MM.1S (cell line): ENCODE data around the gene SLC9B1.
A peak's percentile ranks its signal among the peaks of the same experiment; 100 is the strongest.

ENCODE experiments used
- DNase-seq: peaks from one replicate; pipeline ENCODE4 v3.0.0-alpha.2; 2015
- H2AFZ ChIP-seq: fragments of 300-600 bp; sonication (generic); 2 replicates; pipeline ENCODE4 v1.6.0; 2016; ENCODE audit warnings: antibody characterized with exemption, low read length
- H3F3A ChIP-seq: fragments of 300-600 bp; sonication (generic); 2 replicates; pipeline ENCODE4 v1.6.1; 2016; ENCODE audit warnings: mild to moderate bottlenecking, antibody characterized with exemption, low read length, moderate library complexity, mixed read lengths; ENCODE audit not compliant: insufficient read depth
- H3K27ac ChIP-seq: fragments of 300-600 bp; sonication (generic); 2 replicates; pipeline ENCODE4 v1.5.1; 2016; ENCODE audit warnings: mild to moderate bottlenecking, low read length
- H3K27me3 ChIP-seq: fragments of 300-600 bp; sonication (generic); replicated peaks from 2 replicates; pipeline ENCODE4 v1.6.0; 2016; ENCODE audit warnings: low read length; ENCODE audit not compliant: insufficient read depth
- H3K36me3 ChIP-seq: fragments of 300-600 bp; sonication (generic); replicated peaks from 2 replicates; pipeline ENCODE4 v1.6.1; 2016; ENCODE audit warnings: mild to moderate bottlenecking, low read length, mixed read lengths; ENCODE audit not compliant: insufficient read depth
- H3K4me1 ChIP-seq: fragments of 300-600 bp; sonication (generic); 2 replicates; pipeline ENCODE4 v1.6.1; 2016; ENCODE audit warnings: low read length, mixed read lengths
- H3K4me2 ChIP-seq: fragments of 300-600 bp; sonication (generic); 2 replicates; pipeline ENCODE4 v1.6.0; 2016; ENCODE audit warnings: low read depth, low read length
- H3K4me3 ChIP-seq: fragments of 300-600 bp; sonication (generic); 2 replicates; pipeline ENCODE4 v1.5.1; 2016; ENCODE audit warnings: low read length, mixed read lengths
- H3K79me2 ChIP-seq: fragments of 300-600 bp; sonication (generic); 2 replicates; pipeline ENCODE4 v1.6.1; 2016; ENCODE audit warnings: mixed run types, low read length, mixed read lengths
- H3K9ac ChIP-seq: fragments of 300-600 bp; sonication (generic); 2 replicates; pipeline ENCODE4 v1.6.1; 2016; ENCODE audit warnings: low read length, mixed read lengths
- H3K9me2 ChIP-seq: fragments of 300-600 bp; sonication (generic); replicated peaks from 2 replicates; pipeline ENCODE4 v1.6.1; 2016; ENCODE audit warnings: mild to moderate bottlenecking, low read length, mixed read lengths; ENCODE audit not compliant: insufficient read depth
- H3K9me3 ChIP-seq: fragments of 300-600 bp; sonication (generic); replicated peaks from 2 replicates; pipeline ENCODE4 v1.6.1; 2016; ENCODE audit warnings: mild to moderate bottlenecking, low read length, mixed read lengths; ENCODE audit not compliant: insufficient read depth
- H4K20me1 ChIP-seq: fragments of 300-600 bp; sonication (generic); 2 replicates; pipeline ENCODE4 v1.6.1; 2016; ENCODE audit warnings: mild to moderate bottlenecking, low read length, moderate library complexity, mixed read lengths; ENCODE audit not compliant: insufficient read depth
- EZH2 ChIP-seq: fragments of 300-600 bp; sonication (generic); optimal IDR thresholded peaks from 2 replicates; pipeline ENCODE3; 2017; ENCODE audit warnings: low read depth, mild to moderate bottlenecking, antibody characterized with exemption, low read length, mixed read lengths
- EZH2phosphoT487 ChIP-seq: fragments of 300-600 bp; sonication (generic); IDR thresholded peaks from 2 replicates; pipeline ENCODE4 v1.6.1; 2018; ENCODE audit warnings: antibody characterized with exemption, low read length
- TF ChIP-seq, protein P1 (sequence below): fragments of 300-600 bp; sonication (generic); IDR thresholded peaks from 2 replicates; pipeline ENCODE4 v1.5.1; 2016; ENCODE audit warnings: antibody characterized with exemption, low read length, mixed read lengths

Gene SLC9B1

DNA sequence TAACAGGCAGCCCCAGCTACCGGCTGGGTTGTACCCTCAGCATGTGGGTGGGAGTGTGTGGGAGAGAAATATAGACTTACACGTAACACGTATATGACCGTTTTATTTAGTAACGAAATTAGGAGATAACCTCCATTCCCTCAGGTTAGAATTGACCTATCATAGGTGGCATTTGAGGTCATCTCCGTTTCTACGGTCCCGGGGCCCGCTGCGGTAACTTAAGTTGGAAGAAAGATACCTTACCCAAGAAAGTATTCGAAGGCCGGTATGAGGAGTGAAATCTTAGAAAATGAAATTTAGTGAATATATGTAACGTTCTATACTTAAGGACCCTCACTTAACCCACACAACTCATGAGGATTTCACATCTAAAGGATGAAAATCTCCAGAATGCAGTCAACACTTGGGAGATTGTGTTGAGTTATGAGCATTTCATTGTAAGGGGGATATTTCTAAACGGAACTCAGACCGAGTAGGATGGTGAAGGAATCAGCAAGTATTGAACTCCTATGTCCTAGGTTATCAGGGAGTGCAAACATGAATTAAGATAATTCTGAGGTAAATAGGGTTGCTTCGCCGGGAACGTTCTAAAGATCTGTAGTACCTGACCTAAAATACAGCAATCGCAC lies 149.8 kb downstream of the SLC9B1 start:
- no peaks in the 10 kb centered on the region for H3K27me3 ChIP-seq
- peaks cover 25% of the 10 kb centered on the region for H3F3A ChIP-seq
- H3K4me2 ChIP-seq, result peak overlapping the region; percentile 89
- peaks cover 20% of the 10 kb centered on the region; the same call in 1 of the 2 replicates for H3K4me1 ChIP-seq
- peak overlapping the region; percentile 88 for H3K9ac ChIP-seq
- peaks cover 81% of the 10 kb centered on the region for H3K79me2 ChIP-seq
- H3K9me2 ChIP-seq, result no peaks in the 10 kb centered on the region
- H3K27ac ChIP-seq, result peak overlapping the region; percentile 97
- H3K4me3 ChIP-seq, result peak overlapping the region; percentile 80
- H3K36me3 ChIP-seq, result no peaks in the 10 kb centered on the region
- H2AFZ ChIP-seq, result peak overlapping the region; percentile 59
- no peaks in the 10 kb centered on the region for H4K20me1 ChIP-seq
- no peak for DNase-seq
- TF ChIP-seq, protein P1, sequence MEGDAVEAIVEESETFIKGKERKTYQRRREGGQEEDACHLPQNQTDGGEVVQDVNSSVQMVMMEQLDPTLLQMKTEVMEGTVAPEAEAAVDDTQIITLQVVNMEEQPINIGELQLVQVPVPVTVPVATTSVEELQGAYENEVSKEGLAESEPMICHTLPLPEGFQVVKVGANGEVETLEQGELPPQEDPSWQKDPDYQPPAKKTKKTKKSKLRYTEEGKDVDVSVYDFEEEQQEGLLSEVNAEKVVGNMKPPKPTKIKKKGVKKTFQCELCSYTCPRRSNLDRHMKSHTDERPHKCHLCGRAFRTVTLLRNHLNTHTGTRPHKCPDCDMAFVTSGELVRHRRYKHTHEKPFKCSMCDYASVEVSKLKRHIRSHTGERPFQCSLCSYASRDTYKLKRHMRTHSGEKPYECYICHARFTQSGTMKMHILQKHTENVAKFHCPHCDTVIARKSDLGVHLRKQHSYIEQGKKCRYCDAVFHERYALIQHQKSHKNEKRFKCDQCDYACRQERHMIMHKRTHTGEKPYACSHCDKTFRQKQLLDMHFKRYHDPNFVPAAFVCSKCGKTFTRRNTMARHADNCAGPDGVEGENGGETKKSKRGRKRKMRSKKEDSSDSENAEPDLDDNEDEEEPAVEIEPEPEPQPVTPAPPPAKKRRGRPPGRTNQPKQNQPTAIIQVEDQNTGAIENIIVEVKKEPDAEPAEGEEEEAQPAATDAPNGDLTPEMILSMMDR, result no peak
- no peaks in the 10 kb centered on the region for H3K9me3 ChIP-seq

DNA sequence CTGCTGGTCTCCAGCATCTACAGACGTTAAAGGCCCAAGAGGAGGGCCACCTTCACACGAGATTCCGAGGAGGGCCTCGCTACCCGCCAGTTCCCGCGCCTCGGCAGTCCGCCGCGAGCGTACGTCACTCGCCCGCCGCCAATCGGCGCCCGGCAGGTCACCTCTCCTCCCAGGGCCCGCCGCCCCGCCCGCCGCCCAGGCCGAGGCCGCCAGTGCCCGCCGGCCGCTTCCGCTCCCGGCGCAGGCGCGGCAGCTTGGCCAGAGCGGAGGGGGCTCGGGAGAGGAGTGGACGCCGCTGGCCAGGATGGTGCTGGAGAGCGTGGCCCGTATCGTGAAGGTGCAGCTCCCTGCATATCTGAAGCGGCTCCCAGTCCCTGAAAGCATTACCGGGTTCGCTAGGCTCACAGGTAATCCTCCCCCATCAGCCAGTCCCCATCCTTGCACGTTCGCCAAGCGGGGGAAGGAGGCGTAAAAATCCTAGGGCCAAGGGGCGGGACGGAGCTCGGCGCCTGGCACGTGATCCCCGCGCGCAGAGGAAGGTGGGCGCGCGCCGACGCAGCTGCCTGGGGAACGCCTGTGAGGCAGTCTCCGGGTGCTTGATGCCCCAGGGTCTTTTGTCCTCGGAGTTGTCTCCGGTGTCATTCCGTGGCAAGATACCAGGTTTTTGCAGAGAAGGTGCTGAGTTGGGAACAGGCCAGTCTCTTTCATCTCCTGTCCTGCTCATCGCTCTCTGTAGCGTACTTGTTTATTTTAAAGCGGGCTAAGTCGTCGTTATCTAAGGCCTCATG lies 150.5 kb downstream of the SLC9B1 start, which contains the start of gene CISD2:
CISD2 (plus strand) TSS at position 212 of the 788 bp plus-strand sequence; CDS start at position 305, 93 bp downstream.
- H3K9me3 ChIP-seq, result no peaks in the 10 kb centered on the region
- no peaks in the 10 kb centered on the region for H4K20me1 ChIP-seq
- H3F3A ChIP-seq, result peaks cover 25% of the 10 kb centered on the region
- H3K79me2 ChIP-seq, result peaks cover 81% of the 10 kb centered on the region
- peak within 1 kb of the TSS; percentile 97 for H3K27ac ChIP-seq
- no peaks in the 10 kb centered on the region for H3K36me3 ChIP-seq
- peak within 1 kb of the TSS; percentile 89 for H3K4me2 ChIP-seq
- DNase-seq, result peak; percentile 94
- H3K9me2 ChIP-seq, result no peaks in the 10 kb centered on the region
- peak within 1 kb of the TSS; percentile 60 for H2AFZ ChIP-seq
- peak within 1 kb of the TSS; percentile 80 for H3K4me3 ChIP-seq
- TF ChIP-seq EZH2phosphoT487 (no peak), EZH2 (no peak)
- TF ChIP-seq, protein P1, result no peak
- peak within 1 kb of the TSS; percentile 88 for H3K9ac ChIP-seq
- peaks cover 20% of the 10 kb centered on the region; the same call in 1 of the 2 replicates for H3K4me1 ChIP-seq
- no peaks in the 10 kb centered on the region for H3K27me3 ChIP-seq

DNA sequence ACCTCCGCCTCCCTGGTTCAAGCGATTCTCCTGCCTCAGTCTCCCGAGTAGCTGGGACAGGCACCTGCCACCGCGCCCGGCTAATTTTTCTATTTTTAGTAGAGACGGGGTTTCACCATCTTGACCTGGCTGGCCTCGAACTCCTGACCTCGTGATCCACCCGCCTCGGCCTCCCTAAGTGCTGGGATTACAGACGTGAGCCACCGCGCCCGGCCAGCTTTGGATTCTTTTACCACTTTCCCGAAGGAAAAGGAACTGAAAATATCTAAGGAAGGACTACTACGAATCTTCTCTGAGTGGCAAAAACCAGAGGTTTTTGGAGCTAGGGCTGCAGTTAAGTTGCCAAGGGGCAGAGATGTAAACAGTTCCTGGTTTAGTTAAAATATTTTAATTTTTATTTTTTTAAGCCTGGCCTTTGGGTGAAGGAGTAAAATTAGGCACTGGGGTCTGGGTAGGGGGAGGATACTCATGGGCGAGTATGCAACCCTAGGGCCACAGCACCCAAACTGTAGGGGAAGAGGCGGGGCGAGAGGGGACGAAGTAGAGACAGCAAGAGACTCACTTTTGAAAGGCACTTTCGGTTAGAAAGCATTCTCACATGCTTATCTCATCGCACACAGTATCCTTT lies 151.2 kb downstream of the SLC9B1 start:
- H3K79me2 ChIP-seq, result peaks cover 78% of the 10 kb centered on the region
- H2AFZ ChIP-seq, result peak overlapping the region; percentile 60
- no peak for TF ChIP-seq EZH2
- TF ChIP-seq, protein P1, result no peak

More for the DNA sequence above, 151.2 kb downstream of the SLC9B1 start:
- no peaks in the 10 kb centered on the region for H4K20me1 ChIP-seq
- DNase-seq, result no peak
- H3K4me2 ChIP-seq, result peak overlapping the region; percentile 71
- H3K4me1 ChIP-seq, result peaks cover 20% of the 10 kb centered on the region; the same call in 1 of the 2 replicates
- peak overlapping the region; percentile 65 for H3K4me3 ChIP-seq
- H3F3A ChIP-seq, result peaks cover 25% of the 10 kb centered on the region
- H3K9me2 ChIP-seq, result no peaks in the 10 kb centered on the region
- H3K27me3 ChIP-seq, result no peaks in the 10 kb centered on the region
- no peaks in the 10 kb centered on the region for H3K36me3 ChIP-seq
- no peaks in the 10 kb centered on the region for H3K9me3 ChIP-seq
- H3K27ac ChIP-seq, result peak overlapping the region; percentile 97
- H3K9ac ChIP-seq, result peak overlapping the region; percentile 88
